ENCODE data around the gene VAMP5.

The VAMP5 gene

GRCh38 chr2:85584857-85585780, 888 bp downstream of the VAMP5 start:
- Histone ChIP-seq H2BK12ac (ENCODE audit: low read length in 2 of 2) (peak overlapping the region; percentile 69 to 76), H3K27me3 (ENCODE audit: control insufficient read depth in 1 of 2, insufficient read depth in 1 of 2, low read length in 2 of 2) (no peaks in the 10 kb centered on the region), H3K4ac (ENCODE audit: low read depth in 1 of 2, low read length in 2 of 2) (peak overlapping the region; percentile 70 to 77), H4K8ac (ENCODE audit: low read length) (peak overlapping the region; percentile 96), H2AK5ac (ENCODE audit: low read length, severe bottlenecking) (peak overlapping the region; percentile 73), H3K23ac (ENCODE audit: low read length in 2 of 2) (no peak overlapping the region), H2BK5ac (ENCODE audit: low read depth, low read length, poor library complexity, severe bottlenecking) (no peak overlapping the region), H2BK15ac (ENCODE audit: low read depth, poor library complexity, severe bottlenecking) (peak overlapping the region; percentile 38), H3K27ac (ENCODE audit: low read length, poor library complexity, severe bottlenecking) (peak overlapping the region; percentile 38), H2BK120ac (ENCODE audit: low read depth, low read length) (peak overlapping the region; percentile 87), H3K18ac (ENCODE audit: low read depth in 1 of 2, low read length in 2 of 2) (peak overlapping the region; percentile 59 to 87), H3K4me2 (ENCODE audit: low read length, poor library complexity, severe bottlenecking) (no peak overlapping the region), H3K14ac (ENCODE audit: low read length in 2 of 2) (no peak overlapping the region), H2AFZ (ENCODE audit: low read depth, low read length) (peak overlapping the region; percentile 20), H3K4me3 (ENCODE audit: insufficient read depth in 1 of 2, low read depth in 1 of 2, low read length in 2 of 2) (peak overlapping the region in 1 of 2 experiments; percentile 84), H4K91ac (ENCODE audit: low read length) (peak overlapping the region; percentile 48), H3K79me1 (replicated peaks; ENCODE audit: low read length, poor library complexity, severe bottlenecking) (peaks cover 4% of the 10 kb centered on the region), H3K9me3 (ENCODE audit: control insufficient read depth, low read length) (no peaks in the 10 kb centered on the region), H3K9ac (ENCODE audit: low read length) (peak overlapping the region; percentile 85), H3K36me3 (ENCODE audit: control insufficient read depth in 1 of 2, insufficient read depth in 2 of 2, low read depth in 1 of 2, low read length in 2 of 2) (peaks cover 0 to 20% of the 10 kb centered on the region in 2 experiments), H3K4me1 (ENCODE audit: control insufficient read depth, insufficient read depth, low read depth, low read length) (peaks cover 24% of the 10 kb centered on the region)
- DNase-seq, result peak; percentile 70
- 52% methylated on average over 7 of the region's 9 CpGs for WGBS

- no peak overlapping the region for H2BK12ac ChIP-seq (ENCODE audit: low read length in 2 of 2)
- WGBS, result 55% methylated on average over 1 of the region's 1 CpG
Observed at GRCh38 chr2:85585781-85586105, 1.5 kb downstream of the VAMP5 start.

GRCh38 chr2:85588236-85588635, 4.0 kb downstream of the VAMP5 start:
- no peak overlapping the region for H4K8ac ChIP-seq (ENCODE audit: low read length)
- no peak overlapping the region for H3K23ac ChIP-seq (ENCODE audit: low read length in 2 of 2)
- no peak overlapping the region for H3K4ac ChIP-seq (ENCODE audit: low read depth in 1 of 2, low read length in 2 of 2)
- H3K4me1 ChIP-seq (ENCODE audit: control insufficient read depth, insufficient read depth, low read depth, low read length), result peaks cover 34% of the 10 kb centered on the region
- no peak overlapping the region for H2AFZ ChIP-seq (ENCODE audit: low read depth, low read length)
- peak overlapping the region; percentile 18 for H3K27ac ChIP-seq (ENCODE audit: low read length, poor library complexity, severe bottlenecking)
- peak overlapping the region; percentile 29 to 65 for H2BK12ac ChIP-seq (ENCODE audit: low read length in 2 of 2)
- 79% methylated on average over 4 of the region's 4 CpGs for WGBS
- H3K79me1 ChIP-seq (replicated peaks; ENCODE audit: low read length, poor library complexity, severe bottlenecking), result peaks cover 3% of the 10 kb centered on the region
- H3K4me3 ChIP-seq (ENCODE audit: insufficient read depth in 1 of 2, low read depth in 1 of 2, low read length in 2 of 2), result no peak overlapping the region
- no peak for DNase-seq
- H4K91ac ChIP-seq (ENCODE audit: low read length), result no peak overlapping the region
- H2BK5ac ChIP-seq (ENCODE audit: low read depth, low read length, poor library complexity, severe bottlenecking), result no peak overlapping the region
- no peaks in the 10 kb centered on the region for H3K9me3 ChIP-seq (ENCODE audit: control insufficient read depth, low read length)
- peaks cover 6 to 17% of the 10 kb centered on the region in 2 experiments for H3K36me3 ChIP-seq (ENCODE audit: control insufficient read depth in 1 of 2, insufficient read depth in 2 of 2, low read depth in 1 of 2, low read length in 2 of 2)
- no peaks in the 10 kb centered on the region for H3K27me3 ChIP-seq (ENCODE audit: control insufficient read depth in 1 of 2, insufficient read depth in 1 of 2, low read length in 2 of 2)
- H2BK120ac ChIP-seq (ENCODE audit: low read depth, low read length), result peak overlapping the region; percentile 9
- peak overlapping the region; percentile 75 for H2AK5ac ChIP-seq (ENCODE audit: low read length, severe bottlenecking)
- H3K4me2 ChIP-seq (ENCODE audit: low read length, poor library complexity, severe bottlenecking), result no peak overlapping the region
- peak overlapping the region in 1 of 2 experiments; percentile 18 for H3K18ac ChIP-seq (ENCODE audit: low read depth in 1 of 2, low read length in 2 of 2)
- no peak overlapping the region for H2BK15ac ChIP-seq (ENCODE audit: low read depth, poor library complexity, severe bottlenecking)
- no peak overlapping the region for H3K14ac ChIP-seq (ENCODE audit: low read length in 2 of 2)
- H3K9ac ChIP-seq (ENCODE audit: low read length), result no peak overlapping the region

More at GRCh38 chr2:85585781-85586105, 1.5 kb downstream of the VAMP5 start:
- Histone ChIP-seq H3K79me1 (replicated peaks; ENCODE audit: low read length, poor library complexity, severe bottlenecking) (peaks cover 4% of the 10 kb centered on the region), H2BK5ac (ENCODE audit: low read depth, low read length, poor library complexity, severe bottlenecking) (no peak overlapping the region), H3K9ac (ENCODE audit: low read length) (peak overlapping the region; percentile 85), H2BK120ac (ENCODE audit: low read depth, low read length) (no peak overlapping the region), H3K27ac (ENCODE audit: low read length, poor library complexity, severe bottlenecking) (peak overlapping the region; percentile 38), H2AFZ (ENCODE audit: low read depth, low read length) (no peak overlapping the region), H3K4me2 (ENCODE audit: low read length, poor library complexity, severe bottlenecking) (no peak overlapping the region), H3K4me3 (ENCODE audit: insufficient read depth in 1 of 2, low read depth in 1 of 2, low read length in 2 of 2) (peak overlapping the region in 1 of 2 experiments; percentile 84), H3K23ac (ENCODE audit: low read length in 2 of 2) (no peak overlapping the region), H3K27me3 (ENCODE audit: control insufficient read depth in 1 of 2, insufficient read depth in 1 of 2, low read length in 2 of 2) (no peaks in the 10 kb centered on the region), H2AK5ac (ENCODE audit: low read length, severe bottlenecking) (peak overlapping the region; percentile 57), H3K4ac (ENCODE audit: low read depth in 1 of 2, low read length in 2 of 2) (peak overlapping the region; percentile 33 to 63), H3K4me1 (ENCODE audit: control insufficient read depth, insufficient read depth, low read depth, low read length) (peaks cover 29% of the 10 kb centered on the region), H3K9me3 (ENCODE audit: control insufficient read depth, low read length) (no peaks in the 10 kb centered on the region), H2BK15ac (ENCODE audit: low read depth, poor library complexity, severe bottlenecking) (no peak overlapping the region), H3K18ac (ENCODE audit: low read depth in 1 of 2, low read length in 2 of 2) (peak overlapping the region; percentile 59 to 87), H4K8ac (ENCODE audit: low read length) (peak overlapping the region; percentile 96), H3K14ac (ENCODE audit: low read length in 2 of 2) (no peak overlapping the region), H3K36me3 (ENCODE audit: control insufficient read depth in 1 of 2, insufficient read depth in 2 of 2, low read depth in 1 of 2, low read length in 2 of 2) (peaks cover 0 to 20% of the 10 kb centered on the region in 2 experiments), H4K91ac (ENCODE audit: low read length) (peak overlapping the region; percentile 44)
- peak; percentile 81 for DNase-seq

GRCh38 chr2:85588645-85589044, 4.4 kb downstream of the VAMP5 start:
- peaks cover 3% of the 10 kb centered on the region for H3K79me1 ChIP-seq (replicated peaks; ENCODE audit: low read length, poor library complexity, severe bottlenecking)

More at GRCh38 chr2:85588645-85589044, 4.4 kb downstream of the VAMP5 start:
- WGBS, result 93% methylated on average over 4 of the region's 4 CpGs
- Histone ChIP-seq H3K36me3 (ENCODE audit: control insufficient read depth in 1 of 2, insufficient read depth in 2 of 2, low read depth in 1 of 2, low read length in 2 of 2) (peaks cover 7 to 14% of the 10 kb centered on the region in 2 experiments), H2BK5ac (ENCODE audit: low read depth, low read length, poor library complexity, severe bottlenecking) (no peak overlapping the region), H3K23ac (ENCODE audit: low read length in 2 of 2) (no peak overlapping the region), H3K9ac (ENCODE audit: low read length) (no peak overlapping the region), H3K27me3 (ENCODE audit: control insufficient read depth in 1 of 2, insufficient read depth in 1 of 2, low read length in 2 of 2) (no peaks in the 10 kb centered on the region), H2BK12ac (ENCODE audit: low read length in 2 of 2) (peak overlapping the region; percentile 65 to 70), H3K4me1 (ENCODE audit: control insufficient read depth, insufficient read depth, low read depth, low read length) (peaks cover 34% of the 10 kb centered on the region), H4K91ac (ENCODE audit: low read length) (peak overlapping the region; percentile 28), H3K4ac (ENCODE audit: low read depth in 1 of 2, low read length in 2 of 2) (peak overlapping the region in 1 of 2 experiments; percentile 18), H2BK120ac (ENCODE audit: low read depth, low read length) (peak overlapping the region; percentile 9), H3K18ac (ENCODE audit: low read depth in 1 of 2, low read length in 2 of 2) (no peak overlapping the region), H3K9me3 (ENCODE audit: control insufficient read depth, low read length) (no peaks in the 10 kb centered on the region), H3K4me2 (ENCODE audit: low read length, poor library complexity, severe bottlenecking) (no peak overlapping the region), H4K8ac (ENCODE audit: low read length) (no peak overlapping the region), H2AK5ac (ENCODE audit: low read length, severe bottlenecking) (peak overlapping the region; percentile 75), H3K27ac (ENCODE audit: low read length, poor library complexity, severe bottlenecking) (peak overlapping the region; percentile 18), H3K4me3 (ENCODE audit: insufficient read depth in 1 of 2, low read depth in 1 of 2, low read length in 2 of 2) (no peak overlapping the region), H3K14ac (ENCODE audit: low read length in 2 of 2) (no peak overlapping the region), H2AFZ (ENCODE audit: low read depth, low read length) (no peak overlapping the region), H2BK15ac (ENCODE audit: low read depth, poor library complexity, severe bottlenecking) (no peak overlapping the region)
- no peak for DNase-seq
